GM12892 (cell line): ENCODE measurements around the gene RAB43. TPM values are rescaled to one million over a fixed set of nuclear protein-coding genes. Genes with fewer than 3 reads are reported as not detected.
A peak's percentile ranks its signal among the peaks of the same experiment; 100 is the strongest.
"Not testable (repeated sequence)": the region's sequence is repeated elsewhere in the genome, so short reads cannot be mapped to it uniquely, and the experiment has no call there.

Experiments
- DNase-seq: peaks from one replicate; pipeline ENCODE4 v3.0.0; 2011; ENCODE audit not compliant: insufficient read length
- FAIRE-seq: peaks from 2 replicates; lab custom pipeline; 2011; peaks lifted over from hg19 to GRCh38; lab: Jason Lieb, UNC
- POLR2A ChIP-seq: IDR thresholded peaks from 2 replicates; pipeline ENCODE4 v1.6.1; 2011; ENCODE audit warnings: low read depth, low read length, control low read depth
- POLR2AphosphoS5 ChIP-seq: IDR thresholded peaks from 2 replicates; pipeline ENCODE4 v1.6.1; 2011; ENCODE audit warnings: low read depth, low read length, control low read depth
- TAF1 ChIP-seq: IDR thresholded peaks from 2 replicates; pipeline ENCODE4 v1.6.1; 2011; ENCODE audit warnings: low read depth, mild to moderate bottlenecking, control low read depth, low read length, borderline replicate concordance
- polyA plus RNA-seq: library from polyadenylated mRNA; unstranded; fragments of >200 nt; gene quantifications from one replicate; pipeline ENCODE4 v1.2.1, GENCODE V29; 2012; ENCODE audit warnings: missing spikeins, inconsistent platforms; ENCODE audit not compliant: missing spikeins

The RAB43 gene
- 1.0 TPM for polyA plus RNA-seq

- FAIRE-seq (peak; percentile 96), DNase-seq (peak; percentile 86)
- TF ChIP-seq POLR2AphosphoS5 (no peak), POLR2A (no peak), TAF1 (no peak)
These were observed at the start of gene RAB43 for GRCh38 chr3:129121792-129122411. Gene RAB43 (minus strand): TSS chr3:129121804. CDS start chr3:129121489, 315 bp downstream.

GRCh38 chr3:129166579-129167332, 45.2 kb upstream of the RAB43 start:
- TF ChIP-seq POLR2AphosphoS5 (no peak; the same call in none of the 2 replicates), POLR2A (no peak), TAF1 (no peak)
- no peak for DNase-seq
- FAIRE-seq, result no peak

- TF ChIP-seq POLR2A, result 0 out of 2 replicates have a peak, but pooled peaks have one; percentile 27
- not testable (repeated sequence) for FAIRE-seq
These were observed 44.0 kb upstream of the RAB43 start for GRCh38 chr3:129165594-129165993.

GRCh38 chr3:129164500-129164899, 42.9 kb upstream of the RAB43 start:
- DNase-seq (no peak), FAIRE-seq (no peak)
- TF ChIP-seq POLR2AphosphoS5 (no peak), POLR2A (no peak), TAF1 (no peak)

More at GRCh38 chr3:129165594-129165993, 44.0 kb upstream of the RAB43 start:
- not testable (repeated sequence) for DNase-seq

GRCh38 chr3:129162729-129163579, 41.4 kb upstream of the RAB43 start:
- FAIRE-seq, result no peak

GRCh38 chr3:129161860-129162271, 40.3 kb upstream of the RAB43 start:
- no peak for DNase-seq

More at GRCh38 chr3:129162729-129163579, 41.4 kb upstream of the RAB43 start:
- no peak; the same call in 1 of the 2 replicates for TF ChIP-seq POLR2A
- TF ChIP-seq POLR2AphosphoS5, result 0 out of 2 replicates have a peak, but pooled peaks have one; percentile 32
- TF ChIP-seq TAF1, result no peak
- DNase-seq, result no peak

GRCh38 chr3:129160891-129161859, 39.6 kb upstream of the RAB43 start, which contains the start of gene ISY1:
Gene ISY1 (minus strand): TSS chr3:129161063. CDS start chr3:129160975, 88 bp downstream.
- peak; percentile 95 for FAIRE-seq
- peak; percentile 96 for TF ChIP-seq POLR2A
- peak; percentile 49 for TF ChIP-seq TAF1
- TF ChIP-seq POLR2AphosphoS5, result peak; percentile 95
- peak; percentile 81 for DNase-seq

More at GRCh38 chr3:129161860-129162271, 40.3 kb upstream of the RAB43 start:
- FAIRE-seq, result no peak
- TF ChIP-seq POLR2AphosphoS5 (no peak), TAF1 (no peak), POLR2A (no peak)

GRCh38 chr3:129144786-129145185, 23.2 kb upstream of the RAB43 start:
- TF ChIP-seq POLR2AphosphoS5 (no peak), TAF1 (no peak), POLR2A (no peak)
- DNase-seq (no peak), FAIRE-seq (no peak)

GRCh38 chr3:129141011-129141410, 19.4 kb upstream of the RAB43 start:
- not testable (repeated sequence) for FAIRE-seq

GRCh38 chr3:129139911-129140310, 18.3 kb upstream of the RAB43 start:
- FAIRE-seq, result no peak

More at GRCh38 chr3:129141011-129141410, 19.4 kb upstream of the RAB43 start:
- not testable (repeated sequence) for DNase-seq

GRCh38 chr3:129136275-129136674, 14.7 kb upstream of the RAB43 start:
- FAIRE-seq, DNase-seq: not testable (repeated sequence)

More at GRCh38 chr3:129139911-129140310, 18.3 kb upstream of the RAB43 start:
- no peak for DNase-seq
- no peak for TF ChIP-seq POLR2AphosphoS5
- no peak for TF ChIP-seq POLR2A
- no peak for TF ChIP-seq TAF1
